Neutrophil (primary cell): ENCODE results near the gene TM9SF4.
"Not testable (repeated sequence)": the region's sequence is repeated elsewhere in the genome, so short reads cannot be mapped to it uniquely, and the experiment has no call there.

Experiments
- H3K27ac ChIP-seq: fragments of 200-600 bp; sonication (generic); 2 replicates; pipeline ENCODE4 v1.5.1; 2016; ENCODE audit warnings: mild to moderate bottlenecking, moderate library complexity
- H3K27me3 ChIP-seq: fragments of 200-600 bp; sonication (generic); 2 replicates; pipeline ENCODE4 v1.6.0; 2016; ENCODE audit warnings: mild to moderate bottlenecking
- H3K36me3 ChIP-seq: fragments of 200-600 bp; sonication (generic); 2 replicates; pipeline ENCODE4 v1.5.1; 2017
- H3K4me1 ChIP-seq, 2 experiments: fragments of 200-600 bp in 1 of 2; sonication (generic) in 1 of 2; 1 replicate in 1 of 2; 2 replicates in 1 of 2; pipeline versions ENCODE4 v1.5.1 to v1.6.1; 2013 to 2016; ENCODE audit warnings: low read depth in 1 of 2, low read length in 1 of 2, mild to moderate bottlenecking in 1 of 2, moderate library complexity in 1 of 2; ENCODE audit not compliant: control insufficient read depth in 1 of 2, insufficient read depth in 1 of 2
- H3K4me3 ChIP-seq, 2 experiments: fragments of 200-600 bp in 1 of 2; sonication (generic) in 1 of 2; 1 replicate in 1 of 2; 2 replicates in 1 of 2; pipeline ENCODE4 v1.5.1; 2013 to 2016; ENCODE audit warnings: low read depth in 1 of 2, low read length in 1 of 2, mild to moderate bottlenecking in 1 of 2, moderate library complexity in 1 of 2
- H3K9me3 ChIP-seq: fragments of 200-600 bp; sonication (generic); 2 replicates; pipeline ENCODE4 v1.5.1; 2016
- CTCF ChIP-seq: fragments of 200-600 bp; sonication (generic); IDR thresholded peaks from 2 replicates; pipeline ENCODE4 v1.5.1; 2016; ENCODE audit warnings: antibody characterized with exemption

Gene TM9SF4

DNA sequence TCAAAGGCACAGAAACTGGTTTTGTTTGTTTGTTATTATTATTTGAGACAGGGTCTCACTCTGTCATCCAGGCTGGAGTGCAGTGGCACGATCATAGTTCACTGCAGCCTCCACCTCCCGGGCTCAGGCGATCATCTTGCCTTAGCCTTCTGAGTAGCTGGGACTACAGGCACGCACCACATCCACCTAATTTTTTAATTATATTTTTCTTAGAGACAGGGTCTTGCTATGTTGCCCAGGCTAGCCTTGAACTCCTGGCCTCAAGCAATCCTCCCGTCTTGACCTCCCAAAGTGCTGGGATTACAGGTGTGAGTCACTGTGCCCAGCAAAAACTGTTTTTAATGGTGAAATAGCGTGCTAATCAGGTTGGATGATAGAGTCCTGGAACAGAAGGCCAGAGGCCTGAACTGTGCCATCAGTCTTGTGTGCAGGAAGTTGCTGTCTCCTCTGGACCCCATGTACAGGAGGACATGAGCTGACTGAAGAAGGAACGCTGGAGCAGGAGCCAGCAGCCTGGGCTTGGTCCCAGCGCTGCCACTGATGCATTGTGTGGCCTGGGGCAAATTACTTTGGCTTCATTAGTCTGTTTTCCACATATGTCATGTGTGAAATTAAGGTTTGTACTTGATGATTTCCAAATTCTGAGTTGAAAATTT is 4.9 kb downstream of the TM9SF4 start:
- peaks cover 4% of the 10 kb centered on the region for H3K36me3 ChIP-seq
- H3K9me3 ChIP-seq, result no peaks in the 10 kb centered on the region
- peaks cover 56 to 60% of the 10 kb centered on the region in 2 experiments for H3K4me1 ChIP-seq
- H3K27me3 ChIP-seq, result no peaks in the 10 kb centered on the region
- no peak overlapping the region for H3K4me3 ChIP-seq
- TF ChIP-seq CTCF, result no peak
- H3K27ac ChIP-seq, result peak overlapping the region; percentile 96

GRCh38 chr20:32115211-32115767 is 5.8 kb downstream of the TM9SF4 start:
- no peaks in the 10 kb centered on the region for H3K27me3 ChIP-seq
- H3K4me1 ChIP-seq, result peaks cover 51 to 54% of the 10 kb centered on the region in 2 experiments
- H3K27ac ChIP-seq, result peak overlapping the region; percentile 96
- TF ChIP-seq CTCF, result no peak
- no peaks in the 10 kb centered on the region for H3K9me3 ChIP-seq
- no peak overlapping the region for H3K4me3 ChIP-seq
- peaks cover 4% of the 10 kb centered on the region for H3K36me3 ChIP-seq

- no peak for TF ChIP-seq CTCF
- Histone ChIP-seq H3K36me3 (peaks cover 4% of the 10 kb centered on the region), H3K4me3 (no peak overlapping the region), H3K4me1 (peaks cover 42 to 46% of the 10 kb centered on the region in 2 experiments), H3K27ac (peak overlapping the region; percentile 4), H3K27me3 (no peaks in the 10 kb centered on the region), H3K9me3 (no peaks in the 10 kb centered on the region)
These were observed 6.6 kb downstream of the TM9SF4 start for GRCh38 chr20:32116079-32116521.

DNA sequence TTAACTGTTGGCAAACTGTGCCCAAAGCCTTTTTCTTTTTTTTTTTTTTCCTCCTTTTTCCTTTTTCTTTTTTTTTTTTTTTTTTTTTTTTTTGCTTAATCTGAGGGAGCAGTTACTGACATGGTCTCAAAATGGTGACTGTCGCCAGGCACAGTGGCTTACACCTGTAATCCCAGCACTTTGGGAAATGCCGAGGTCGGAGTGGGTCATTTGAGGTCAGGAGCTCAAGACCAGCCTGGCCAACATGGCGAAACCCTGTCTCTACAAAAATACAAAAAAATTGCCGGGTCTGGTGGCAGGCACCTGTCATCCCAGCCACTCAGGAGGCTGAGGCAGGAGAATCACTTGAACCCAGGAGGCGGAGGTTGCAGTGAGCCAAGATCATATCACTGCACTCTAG is 7.3 kb downstream of the TM9SF4 start:
- H3K4me3 ChIP-seq, H3K9me3 ChIP-seq, H3K36me3 ChIP-seq, H3K27me3 ChIP-seq: not testable (repeated sequence)
- peak overlapping the region; percentile 44 for H3K27ac ChIP-seq
- H3K4me1 ChIP-seq, result peaks cover 35 to 39% of the 10 kb centered on the region in 2 experiments

DNA sequence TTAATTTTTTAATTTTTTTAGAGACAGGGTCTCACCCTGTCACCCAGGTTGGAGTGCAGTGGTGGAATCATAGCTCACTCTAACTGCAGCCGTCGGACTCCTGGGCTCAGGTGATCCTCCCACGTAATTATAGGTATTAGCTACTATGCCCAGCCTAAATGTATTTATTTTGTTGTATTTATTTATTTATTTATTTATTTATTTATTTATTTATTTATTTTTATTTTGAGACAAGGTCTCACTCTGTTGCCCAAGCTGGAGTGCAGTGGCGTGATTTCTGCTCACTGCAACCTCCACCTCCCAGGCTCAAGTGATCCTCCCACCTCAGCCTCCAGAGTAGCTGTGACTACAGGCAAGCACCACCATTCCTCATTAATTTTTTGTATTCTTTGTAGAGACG is 8.9 kb downstream of the TM9SF4 start:
- H3K27me3 ChIP-seq, H3K9me3 ChIP-seq, H3K4me3 ChIP-seq, H3K36me3 ChIP-seq, H3K27ac ChIP-seq: not testable (repeated sequence)
- peaks cover 19 to 22% of the 10 kb centered on the region in 2 experiments for H3K4me1 ChIP-seq

GRCh38 chr20:32119734-32120133 is 10.2 kb downstream of the TM9SF4 start:
- Histone ChIP-seq H3K27me3 (no peaks in the 10 kb centered on the region), H3K4me1 (peaks cover 6 to 10% of the 10 kb centered on the region in 2 experiments), H3K27ac (no peak overlapping the region), H3K36me3 (peaks cover 4% of the 10 kb centered on the region), H3K9me3 (no peaks in the 10 kb centered on the region), H3K4me3 (no peak overlapping the region)
- no peak for TF ChIP-seq CTCF

DNA sequence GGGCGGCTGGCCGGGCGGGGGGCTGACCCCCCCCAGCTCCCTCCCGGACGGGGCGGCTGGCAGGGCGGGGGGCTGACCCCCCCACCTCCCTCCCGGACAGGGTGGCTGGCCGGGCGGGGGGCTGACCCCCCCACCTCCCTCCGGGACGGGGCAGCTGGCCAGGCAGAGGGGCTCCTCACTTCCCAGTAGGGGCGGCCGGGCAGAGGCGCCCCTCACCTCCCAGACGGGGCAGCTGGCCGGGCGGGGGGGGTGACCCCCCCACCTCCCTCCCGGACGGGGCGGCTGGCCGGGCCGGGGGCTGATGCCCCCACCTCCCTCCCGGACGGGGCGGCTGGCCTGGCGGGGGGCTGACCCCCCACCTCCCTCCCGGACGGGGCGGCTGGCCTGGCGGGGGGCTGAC is 12.4 kb downstream of the TM9SF4 start:
- H3K4me1 ChIP-seq, H3K4me3 ChIP-seq, H3K36me3 ChIP-seq, H3K9me3 ChIP-seq, H3K27ac ChIP-seq, H3K27me3 ChIP-seq: not testable (repeated sequence)
